ENCODE results near the gene OLFML2B. TPM values are rescaled to one million over a fixed set of nuclear protein-coding genes. Genes with fewer than 3 reads are reported as not detected.
A peak's percentile ranks its signal among the peaks of the same experiment; 100 is the strongest.

The OLFML2B gene
- total RNA-seq, result 1 to 10 TPM in 3 of 4 donors, under 1 TPM in 1; 0.11 to 5.7 (median 1.7) TPM

DNA sequence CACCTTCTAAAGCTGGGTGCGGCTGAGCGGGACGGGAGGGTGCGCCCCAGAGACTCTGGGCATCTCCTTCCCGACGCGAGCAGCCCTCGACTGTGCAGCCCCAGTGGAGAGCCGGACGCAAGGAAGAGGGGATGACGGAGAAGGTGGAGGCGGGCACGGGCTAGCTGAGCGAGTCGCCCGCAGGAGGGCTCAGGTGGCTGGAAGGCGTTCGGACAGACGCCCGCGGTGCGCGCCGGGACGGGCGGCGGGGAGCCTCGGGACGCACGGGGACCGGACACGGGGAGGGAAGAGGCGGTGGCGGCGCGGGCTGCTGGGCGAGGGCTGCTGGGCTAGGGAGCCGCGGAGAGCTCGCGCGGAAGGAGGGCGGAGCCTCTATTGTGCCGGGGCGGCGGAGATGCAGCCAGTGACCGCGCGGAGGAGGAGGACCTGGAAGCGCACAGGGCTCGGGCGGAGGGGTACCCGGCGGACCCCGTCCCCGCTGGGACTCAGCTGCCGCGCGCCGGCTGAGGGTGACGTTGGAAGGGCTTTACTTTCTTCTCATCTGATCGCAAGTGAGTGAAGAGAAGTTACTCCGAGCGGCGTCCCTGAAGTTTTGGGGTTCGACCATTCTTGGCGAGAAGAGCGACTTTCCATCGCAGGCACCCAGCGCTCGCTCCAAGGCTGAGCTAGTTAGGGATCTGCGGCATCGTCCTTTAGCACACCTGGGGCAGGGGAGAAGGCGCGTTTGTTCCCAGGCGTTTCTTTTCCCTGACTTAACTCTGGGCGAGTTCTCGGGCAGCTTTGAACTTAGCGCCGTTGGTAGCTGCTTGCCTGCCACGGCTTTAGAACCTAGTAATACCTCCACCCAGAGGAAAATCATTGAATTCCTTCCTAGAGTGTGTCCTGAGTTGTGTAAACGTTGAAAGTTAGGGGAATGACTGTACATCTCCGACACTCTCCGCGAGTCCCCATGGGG is at the start of gene OLFML2B:
OLFML2B (minus strand) TSS at position 323 of the 955 bp plus-strand sequence. CDS start 439 bp downstream, outside the sequence.
- Histone ChIP-seq H3K27ac (peak within 1 kb of the TSS; percentile 39 to 61 (median 50)), H3K36me3 (no peaks in the 10 kb centered on the region), H3K27me3 (peaks cover 0 to 63% (median 0%) of the 10 kb centered on the region in 4 donors), H3K4me1 (peaks cover 0 to 25% (median 18%) of the 10 kb centered on the region in 3 donors), H3K9me3 (no peaks in the 10 kb centered on the region), H3K4me3 (peak within 1 kb of the TSS; percentile 40 to 76 (median 58))
- intact Hi-C loops (cut with DNase I), result no loop called here
- TF ChIP-seq, protein P1, sequence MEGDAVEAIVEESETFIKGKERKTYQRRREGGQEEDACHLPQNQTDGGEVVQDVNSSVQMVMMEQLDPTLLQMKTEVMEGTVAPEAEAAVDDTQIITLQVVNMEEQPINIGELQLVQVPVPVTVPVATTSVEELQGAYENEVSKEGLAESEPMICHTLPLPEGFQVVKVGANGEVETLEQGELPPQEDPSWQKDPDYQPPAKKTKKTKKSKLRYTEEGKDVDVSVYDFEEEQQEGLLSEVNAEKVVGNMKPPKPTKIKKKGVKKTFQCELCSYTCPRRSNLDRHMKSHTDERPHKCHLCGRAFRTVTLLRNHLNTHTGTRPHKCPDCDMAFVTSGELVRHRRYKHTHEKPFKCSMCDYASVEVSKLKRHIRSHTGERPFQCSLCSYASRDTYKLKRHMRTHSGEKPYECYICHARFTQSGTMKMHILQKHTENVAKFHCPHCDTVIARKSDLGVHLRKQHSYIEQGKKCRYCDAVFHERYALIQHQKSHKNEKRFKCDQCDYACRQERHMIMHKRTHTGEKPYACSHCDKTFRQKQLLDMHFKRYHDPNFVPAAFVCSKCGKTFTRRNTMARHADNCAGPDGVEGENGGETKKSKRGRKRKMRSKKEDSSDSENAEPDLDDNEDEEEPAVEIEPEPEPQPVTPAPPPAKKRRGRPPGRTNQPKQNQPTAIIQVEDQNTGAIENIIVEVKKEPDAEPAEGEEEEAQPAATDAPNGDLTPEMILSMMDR (IDR thresholded peaks at IDR 0.05), result peak in 1 of 6 experiments; percentile 18
- peak in 1 of 4 donors; percentile 44 for TF ChIP-seq POLR2A (IDR thresholded peaks at IDR 0.05)
- 1% methylated on average over 49 to 59 of the region's 85 CpGs for WGBS, 2 donors
- no peak for DNase-seq

DNA sequence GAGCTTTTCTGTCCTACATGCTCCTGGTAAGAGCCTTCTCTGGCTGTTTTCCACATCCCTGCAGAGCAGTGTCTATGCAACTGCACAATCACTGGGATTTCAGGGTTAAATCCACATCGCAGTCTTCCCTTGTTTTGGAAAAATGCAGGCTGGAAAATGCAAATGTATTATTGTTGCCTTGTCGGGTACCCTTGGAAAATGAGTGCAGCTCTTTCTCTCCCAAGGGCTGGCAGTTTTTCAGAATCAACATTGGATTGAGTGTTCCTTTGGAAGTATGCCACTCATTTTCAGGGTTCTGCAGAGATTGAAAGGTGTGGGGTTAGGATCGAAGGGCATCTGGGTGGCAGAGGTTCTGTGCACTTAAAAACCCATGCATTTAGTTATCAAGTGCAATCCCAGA is 49.1 kb upstream of the OLFML2B start:
- H3K4me1 ChIP-seq, result peaks cover 8 to 19% (median 9%) of the 10 kb centered on the region in 3 donors

DNA sequence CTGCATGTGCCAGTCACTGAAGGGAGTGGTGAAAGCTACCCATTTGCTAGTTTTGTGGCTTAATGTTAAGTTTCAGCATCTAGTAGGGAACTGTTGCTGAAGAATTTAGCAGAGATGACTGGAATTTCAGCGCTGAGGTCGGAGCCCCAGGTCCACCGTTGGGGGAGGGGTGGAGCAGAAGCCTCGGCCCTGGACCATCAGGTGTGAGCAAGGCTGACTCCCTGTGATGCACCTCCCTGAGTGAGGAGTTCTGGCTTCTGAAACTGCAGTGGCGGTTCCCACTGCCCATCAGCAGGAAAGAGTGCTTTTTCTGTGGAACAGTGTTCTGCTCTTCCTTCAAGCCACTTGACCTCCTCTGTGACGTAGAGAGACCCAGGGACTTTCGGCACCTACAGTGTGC is 47.2 kb upstream of the OLFML2B start:
- peaks cover 0 to 60% (median 2%) of the 10 kb centered on the region in 4 donors for H3K27me3 ChIP-seq
- H3K4me1 ChIP-seq, result peaks cover 8 to 19% (median 9%) of the 10 kb centered on the region in 3 donors
- no peak overlapping the region for H3K27ac ChIP-seq
- intact Hi-C loops (cut with DNase I), result no loop called here
- peak overlapping the region in 3 of 4 donors; percentile 50 to 91 (median 86) for H3K4me3 ChIP-seq
- H3K36me3 ChIP-seq, result no peaks in the 10 kb centered on the region
- 44 to 56% methylated on average over 7 of the region's 7 CpGs for WGBS, 2 donors
- no peaks in the 10 kb centered on the region for H3K9me3 ChIP-seq
- DNase-seq, result no peak
- no peak for TF ChIP-seq POLR2A (IDR thresholded peaks at IDR 0.05)
- TF ChIP-seq, protein P1 (IDR thresholded peaks at IDR 0.05), result no peak

More for the DNA sequence above, 49.1 kb upstream of the OLFML2B start:
- WGBS, 2 donors, result 13 to 28% methylated on average over 3 of the region's 3 CpGs
- H3K9me3 ChIP-seq, result no peaks in the 10 kb centered on the region
- no peak overlapping the region for H3K4me3 ChIP-seq
- H3K27ac ChIP-seq, result no peak overlapping the region
- TF ChIP-seq POLR2A (IDR thresholded peaks at IDR 0.05), result no peak
- TF ChIP-seq, protein P1 (IDR thresholded peaks at IDR 0.05), result no peak
- H3K36me3 ChIP-seq, result no peaks in the 10 kb centered on the region
- H3K27me3 ChIP-seq, result peaks cover 0 to 51% (median 2%) of the 10 kb centered on the region in 4 donors
- intact Hi-C loops (cut with DNase I), result no loop called here
- DNase-seq, result no peak

DNA sequence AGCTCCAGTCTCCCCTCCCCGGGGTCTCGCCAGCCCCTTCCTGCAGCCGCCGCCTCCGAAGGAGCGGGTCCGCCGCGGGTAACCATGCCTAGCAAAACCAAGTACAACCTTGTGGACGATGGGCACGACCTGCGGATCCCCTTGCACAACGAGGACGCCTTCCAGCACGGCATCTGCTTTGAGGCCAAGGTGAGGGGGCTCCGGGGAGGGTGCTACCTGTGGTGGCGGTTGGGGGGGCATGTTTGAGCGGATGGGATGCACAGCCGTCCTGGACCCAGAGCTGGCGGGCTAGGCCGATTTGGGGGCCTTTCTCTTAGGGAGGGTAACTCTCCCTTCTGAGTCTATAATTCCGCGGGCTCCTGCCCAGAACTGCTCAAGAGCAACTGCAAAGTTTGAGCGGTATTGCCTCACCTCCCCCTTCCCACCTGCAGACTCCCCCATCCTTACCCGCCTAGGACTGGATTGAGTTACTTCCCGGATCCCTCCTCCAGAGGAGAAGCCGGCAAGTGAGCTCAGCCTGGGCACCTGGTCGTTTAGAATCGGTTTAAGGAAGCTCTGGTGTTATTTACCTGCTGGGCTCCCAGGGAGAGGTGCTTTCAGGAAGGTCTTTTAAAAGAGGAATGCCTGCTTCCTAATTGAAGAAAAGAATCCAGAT is 46.6 kb upstream of the OLFML2B start:
- TF ChIP-seq POLR2A (IDR thresholded peaks at IDR 0.05), result no peak
- TF ChIP-seq, protein P1 (IDR thresholded peaks at IDR 0.05), result no peak
- intact Hi-C loops (cut with DNase I), result no loop called here
- Histone ChIP-seq H3K27ac (peak overlapping the region in 3 of 4 donors; percentile 48 to 75 (median 66)), H3K4me3 (peak overlapping the region; percentile 50 to 91 (median 78)), H3K27me3 (peaks cover 0 to 62% (median 2%) of the 10 kb centered on the region in 4 donors), H3K4me1 (peaks cover 8 to 19% (median 9%) of the 10 kb centered on the region in 3 donors), H3K9me3 (no peaks in the 10 kb centered on the region), H3K36me3 (no peaks in the 10 kb centered on the region)
- DNase-seq, result no peak
- WGBS, 2 donors, result 0 to 4% methylated on average over 8 to 9 of the region's 29 CpGs

Data from esophagus squamous epithelium (tissue), 5 donors.